ENCODE data around the gene PDCL2.

DNA sequence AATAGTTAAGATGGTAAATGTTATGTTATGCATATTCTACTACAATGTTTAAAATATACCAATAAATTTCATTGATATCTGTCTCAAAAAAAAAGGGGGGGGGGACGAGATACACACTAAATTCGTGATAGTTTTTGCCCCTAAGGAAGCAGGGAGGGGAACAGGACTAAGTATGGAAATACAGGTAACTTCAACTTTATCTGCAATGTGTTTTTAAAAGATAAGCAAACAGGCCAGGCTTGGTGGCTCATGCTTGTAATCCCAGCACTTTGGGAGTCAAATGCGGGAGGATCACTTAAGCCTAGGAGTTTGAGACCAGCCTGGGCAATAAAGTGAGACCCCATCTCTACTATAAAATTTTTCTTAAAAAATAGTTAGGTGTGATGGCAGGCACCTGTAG lies 31.9 kb downstream of the PDCL2 start:
- TF ChIP-seq GATA2 (IDR thresholded peaks at IDR 0.05; ENCODE audit: low read depth, low read length) = no peak
- TF ChIP-seq GATA3 (IDR thresholded peaks at IDR 0.05; ENCODE audit: low read depth, low read length) = no peak
